Cardiac muscle cell (in vitro differentiated cells and primary cell): Measurements from ENCODE around the gene ZNF134. TPM values are rescaled to one million over a fixed set of nuclear protein-coding genes. Genes with fewer than 3 reads are reported as not detected.

ENCODE experiments used
- DNase-seq, 2 donors: peaks; one replicate each; pipeline versions ENCODE4 v3.0.0 to v3.0.0-alpha.2; 2010 to 2017; ENCODE audit warnings: low read depth in 1 of 2, low spot score in 1 of 2
- H3K27ac ChIP-seq: fragments of 200-600 bp; sonication (generic); 2 replicates; pipeline ENCODE4 v1.5.1; 2016
- H3K27me3 ChIP-seq: fragments of 200-600 bp; sonication (generic); 2 replicates; pipeline ENCODE4 v1.6.0; 2016; ENCODE audit warnings: control low read depth
- H3K36me3 ChIP-seq: fragments of 200-600 bp; sonication (generic); 2 replicates; pipeline ENCODE4 v1.5.1; 2016; ENCODE audit warnings: control low read depth
- H3K4me1 ChIP-seq: fragments of 200-600 bp; sonication (generic); 2 replicates; pipeline ENCODE4 v1.8.1; 2017; ENCODE audit warnings: low read depth, mild to moderate bottlenecking, mixed run types
- H3K4me3 ChIP-seq: fragments of 200-600 bp; sonication (generic); 2 replicates; pipeline ENCODE4 v1.5.1; 2016; ENCODE audit warnings: mild to moderate bottlenecking
- H3K9me3 ChIP-seq: fragments of 200-600 bp; sonication (generic); 2 replicates; pipeline ENCODE4 v1.5.1; 2017; ENCODE audit warnings: low read depth, mild to moderate bottlenecking, control low read depth
- polyA plus RNA-seq: library from polyadenylated mRNA; unstranded; fragments of >200 nt; fragmentation: Nextera tagmentation; extraction: Ambion mirVana; gene quantifications from 2 replicates; pipeline ENCODE4 v1.2.1, GENCODE V29; 2016
- total RNA-seq: library from RNA; depleted of rRNA; stranded (reverse); fragments of >200 nt; gene quantifications from 2 replicates; pipeline ENCODE4 v1.2.3, GENCODE V29; 2016
- TF ChIP-seq, protein P1 (sequence below): IDR thresholded peaks from 2 replicates; pipeline ENCODE4 v1.5.1; 2012; ENCODE audit warnings: low read depth, mild to moderate bottlenecking, low read length

The ZNF134 gene
- total and polyA plus RNA-seq, 2 experiments from 2014 or later, result 18.6 to 76.0 TPM

DNA sequence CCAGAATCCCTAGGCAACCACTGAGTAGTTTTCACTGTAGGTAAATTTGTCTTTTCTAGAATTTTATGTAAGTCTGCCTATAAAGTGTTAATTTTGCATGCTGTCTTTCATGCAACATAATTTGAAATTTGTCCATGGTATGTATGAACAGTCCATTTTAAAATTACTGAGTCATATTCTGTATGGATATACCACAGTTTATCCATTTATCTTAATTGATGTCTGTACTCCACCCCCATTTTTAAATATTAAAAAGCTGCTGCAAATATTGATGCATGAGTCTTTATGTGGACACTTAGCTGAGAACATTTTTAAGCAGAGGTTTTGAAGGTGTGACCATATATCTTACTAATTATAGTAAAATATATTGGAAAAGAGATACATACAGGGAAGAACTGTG lies 9.0 kb downstream of the ZNF134 start:
- Histone ChIP-seq H3K4me1 (no peaks in the 10 kb centered on the region), H3K9me3 (peaks cover 21% of the 10 kb centered on the region), H3K36me3 (peaks cover 36% of the 10 kb centered on the region), H3K4me3 (no peak overlapping the region), H3K27me3 (no peaks in the 10 kb centered on the region), H3K27ac (no peak overlapping the region)
- no peak for DNase-seq
- TF ChIP-seq, protein P1, sequence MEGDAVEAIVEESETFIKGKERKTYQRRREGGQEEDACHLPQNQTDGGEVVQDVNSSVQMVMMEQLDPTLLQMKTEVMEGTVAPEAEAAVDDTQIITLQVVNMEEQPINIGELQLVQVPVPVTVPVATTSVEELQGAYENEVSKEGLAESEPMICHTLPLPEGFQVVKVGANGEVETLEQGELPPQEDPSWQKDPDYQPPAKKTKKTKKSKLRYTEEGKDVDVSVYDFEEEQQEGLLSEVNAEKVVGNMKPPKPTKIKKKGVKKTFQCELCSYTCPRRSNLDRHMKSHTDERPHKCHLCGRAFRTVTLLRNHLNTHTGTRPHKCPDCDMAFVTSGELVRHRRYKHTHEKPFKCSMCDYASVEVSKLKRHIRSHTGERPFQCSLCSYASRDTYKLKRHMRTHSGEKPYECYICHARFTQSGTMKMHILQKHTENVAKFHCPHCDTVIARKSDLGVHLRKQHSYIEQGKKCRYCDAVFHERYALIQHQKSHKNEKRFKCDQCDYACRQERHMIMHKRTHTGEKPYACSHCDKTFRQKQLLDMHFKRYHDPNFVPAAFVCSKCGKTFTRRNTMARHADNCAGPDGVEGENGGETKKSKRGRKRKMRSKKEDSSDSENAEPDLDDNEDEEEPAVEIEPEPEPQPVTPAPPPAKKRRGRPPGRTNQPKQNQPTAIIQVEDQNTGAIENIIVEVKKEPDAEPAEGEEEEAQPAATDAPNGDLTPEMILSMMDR, result no peak

DNA sequence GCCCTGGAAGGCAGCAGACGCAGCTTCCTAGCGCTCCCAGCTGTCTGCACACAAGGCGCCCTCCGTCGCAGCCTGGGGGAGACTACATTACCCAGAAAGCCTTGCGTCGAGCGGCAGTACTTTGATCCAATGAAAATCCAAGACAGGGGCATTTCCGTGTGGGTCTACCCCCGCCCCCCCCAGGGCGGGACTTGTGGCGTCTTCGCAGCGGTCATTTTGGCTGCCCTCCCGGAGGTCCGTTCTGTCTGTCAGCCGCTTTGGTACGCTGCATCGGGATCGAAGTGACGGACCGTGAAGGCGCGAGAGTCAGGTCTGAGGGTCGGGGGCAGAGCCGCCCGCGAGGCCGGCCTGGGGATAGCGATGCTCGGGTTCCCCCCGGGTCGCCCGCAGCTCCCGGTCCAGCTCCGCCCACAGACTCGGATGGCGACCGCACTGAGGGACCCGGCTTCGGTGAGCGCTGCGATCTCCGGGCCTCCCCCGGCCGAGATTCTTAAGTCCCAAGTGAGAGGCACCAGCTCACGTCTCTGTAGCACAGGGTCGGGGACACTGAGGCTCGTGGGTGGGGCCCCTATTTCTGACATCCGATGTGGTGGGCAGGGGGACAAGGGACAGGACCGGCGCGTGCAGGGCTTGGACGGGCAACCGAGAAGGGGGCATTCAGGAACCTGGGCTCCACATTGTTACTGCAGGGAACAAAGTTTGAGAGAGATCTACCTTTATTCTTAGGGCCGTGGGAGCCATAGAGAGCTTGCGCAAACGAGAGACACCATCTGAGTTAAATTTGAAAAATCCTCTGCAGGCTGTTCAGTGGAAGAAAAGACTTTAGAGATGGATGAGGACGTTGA lies 19.2 kb downstream of the ZNF134 start, which contains the start of gene ZNF211:
ZNF211 (plus strand) TSS at position 182 of the 845 bp plus-strand sequence; CDS start at position 361, 179 bp downstream.
- TF ChIP-seq, protein P1, result no peak
- Histone ChIP-seq H3K4me3 (peak within 1 kb of the TSS; percentile 77), H3K27me3 (no peaks in the 10 kb centered on the region), H3K27ac (peak within 1 kb of the TSS; percentile 52), H3K9me3 (no peaks in the 10 kb centered on the region), H3K4me1 (no peaks in the 10 kb centered on the region), H3K36me3 (peaks cover 13% of the 10 kb centered on the region)
- DNase-seq, result peak; percentile 96 to 97

DNA sequence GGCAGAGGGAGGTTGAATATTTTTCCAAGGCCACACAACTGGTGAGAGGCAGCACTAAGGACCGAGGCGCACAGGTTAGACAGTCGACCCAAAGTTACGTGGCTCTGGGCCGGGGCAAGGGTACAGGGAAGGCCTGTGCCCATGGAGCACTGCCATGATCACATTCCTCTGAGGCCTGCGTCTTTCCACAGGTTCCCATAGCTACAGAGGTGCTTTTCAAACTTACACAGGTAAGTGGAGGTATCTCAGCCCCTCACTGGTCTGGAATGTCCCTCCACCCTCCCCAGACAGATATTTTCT lies 19.7 kb downstream of the ZNF134 start:
- Histone ChIP-seq H3K4me1 (no peaks in the 10 kb centered on the region), H3K9me3 (no peaks in the 10 kb centered on the region), H3K27me3 (no peaks in the 10 kb centered on the region), H3K36me3 (peaks cover 17% of the 10 kb centered on the region), H3K27ac (no peak overlapping the region), H3K4me3 (peak overlapping the region; percentile 77)
- TF ChIP-seq, protein P1, result no peak
- no peak for DNase-seq

DNA sequence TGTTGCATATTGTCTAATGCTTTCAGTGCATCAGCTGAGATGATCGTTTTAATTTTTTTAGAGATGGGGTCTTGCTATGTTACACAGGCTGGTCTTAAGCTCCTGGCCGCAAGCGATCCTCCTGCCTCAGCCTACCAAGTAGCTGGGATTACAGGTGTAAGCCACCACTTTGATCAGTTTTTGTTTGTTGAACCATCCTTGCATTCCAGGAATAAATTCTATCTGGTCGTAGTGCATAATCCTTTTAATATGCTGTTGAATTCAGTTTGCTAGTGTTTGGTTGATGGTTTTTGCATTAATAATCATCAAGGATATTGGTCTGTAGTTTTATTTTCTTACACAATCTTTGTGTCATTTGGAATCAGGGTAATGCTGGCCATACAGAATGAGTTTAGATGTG lies 23.3 kb downstream of the ZNF134 start:
- TF ChIP-seq, protein P1, result no peak
- no peaks in the 10 kb centered on the region for H3K9me3 ChIP-seq

DNA sequence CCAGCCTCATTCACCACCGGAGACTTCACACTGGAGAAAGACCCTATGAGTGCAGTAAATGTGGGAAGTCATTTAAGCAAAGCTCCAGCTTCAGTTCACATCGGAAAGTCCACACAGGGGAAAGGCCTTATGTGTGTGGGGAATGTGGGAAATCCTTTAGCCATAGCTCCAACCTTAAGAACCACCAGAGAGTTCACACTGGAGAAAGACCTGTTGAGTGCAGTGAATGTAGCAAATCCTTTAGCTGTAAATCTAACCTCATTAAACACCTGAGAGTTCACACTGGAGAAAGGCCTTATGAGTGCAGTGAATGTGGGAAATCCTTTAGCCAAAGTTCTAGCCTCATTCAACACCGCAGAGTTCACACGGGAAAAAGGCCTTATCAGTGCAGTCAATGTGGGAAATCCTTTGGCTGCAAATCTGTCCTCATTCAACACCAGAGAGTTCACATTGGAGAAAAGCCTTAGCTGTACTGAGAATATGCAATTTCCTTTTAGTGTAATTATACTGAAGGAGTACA lies 27.7 kb downstream of the ZNF134 start:
- TF ChIP-seq, protein P1, result no peak
- peaks cover 35% of the 10 kb centered on the region for H3K36me3 ChIP-seq
- H3K27ac ChIP-seq, result no peak overlapping the region
- no peaks in the 10 kb centered on the region for H3K4me1 ChIP-seq
- no peaks in the 10 kb centered on the region for H3K9me3 ChIP-seq
- H3K4me3 ChIP-seq, result no peak overlapping the region
- H3K27me3 ChIP-seq, result no peaks in the 10 kb centered on the region
- no peak for DNase-seq

More for the DNA sequence above, 23.3 kb downstream of the ZNF134 start:
- no peaks in the 10 kb centered on the region for H3K4me1 ChIP-seq
- H3K27me3 ChIP-seq, result no peaks in the 10 kb centered on the region
- no peak for DNase-seq
- H3K36me3 ChIP-seq, result peaks cover 43% of the 10 kb centered on the region
- H3K4me3 ChIP-seq, result no peak overlapping the region
- no peak overlapping the region for H3K27ac ChIP-seq
